Endothelial cell of umbilical vein (primary cell): ENCODE measurements around the gene CBLC. TPM values are rescaled to one million over a fixed set of nuclear protein-coding genes. Genes with fewer than 3 reads are reported as not detected.
A peak's percentile ranks its signal among the peaks of the same experiment; 100 is the strongest.

Source experiments
- BruUV-seq: library from RNA; stranded (reverse); fragments of 400-500 nt; replicated peaks from 2 replicates; lab custom pipeline; 2021; lab: Mats Ljungman, UMichigan
- CTCF ChIA-PET: fragments of 300-600, 350-600 bp; sonication (Branson Sonifier 250); formaldehyde crosslinking; loops from one replicate; lab custom pipeline; 2021; ENCODE audit warnings: antibody characterized with exemption, inconsistent platforms; lab: Charles Lee
- POLR2A ChIA-PET: fragments of 300-600, 350-600 bp; sonication (Branson Sonifier 250); formaldehyde crosslinking; loops from one replicate; lab custom pipeline; 2021; ENCODE audit warnings: antibody characterized with exemption, inconsistent platforms; lab: Charles Lee
- DNase-seq: peaks from one replicate; pipeline ENCODE4 v3.0.0-alpha.2; 2011; ENCODE audit warnings: low read depth, low spot score
- FAIRE-seq: peaks from 2 replicates; lab custom pipeline; 2011; peaks lifted over from hg19 to GRCh38; lab: Jason Lieb, UNC
- H2AFZ ChIP-seq: 2 replicates; pipeline ENCODE4 v1.6.0; 2012; ENCODE audit warnings: low read depth, low read length, control low read depth, inconsistent platforms
- H3K27ac ChIP-seq: 2 replicates; pipeline ENCODE4 v1.5.1; 2011; ENCODE audit warnings: low read depth, mild to moderate bottlenecking, control low read depth, low read length, moderate library complexity; ENCODE audit not compliant: insufficient read depth
- H3K27me3 ChIP-seq, 2 experiments: 2 replicates each; pipeline versions ENCODE4 v1.6.0 to v1.6.1; 2011; ENCODE audit warnings: low read length in 2 of 2, mixed read lengths in 1 of 2; ENCODE audit not compliant: control insufficient read depth in 2 of 2, insufficient read depth in 2 of 2
- H3K36me3 ChIP-seq, 2 experiments: 2 replicates in 1 of 2; 3 replicates in 1 of 2; pipeline ENCODE4 v1.5.1; 2011; ENCODE audit warnings: low read length in 2 of 2, mild to moderate bottlenecking in 1 of 2, moderate library complexity in 1 of 2; ENCODE audit not compliant: control insufficient read depth in 2 of 2, insufficient read depth in 2 of 2; ENCODE audit errors: extremely low read depth in 1 of 2
- H3K4me1 ChIP-seq: 3 replicates; pipeline ENCODE4 v1.5.1; 2011; ENCODE audit warnings: mild to moderate bottlenecking, low read length; ENCODE audit not compliant: control insufficient read depth, insufficient read depth; ENCODE audit errors: extremely low read depth
- H3K4me2 ChIP-seq: 2 replicates; pipeline ENCODE4 v1.6.1; 2011; ENCODE audit warnings: low read length, control low read depth, mixed read lengths; ENCODE audit not compliant: insufficient read depth
- H3K4me3 ChIP-seq, 3 experiments: fragments of 200-600 bp in 1 of 3; sonication (generic), shearing (Covaris generic) in 1 of 3; replicated peaks in 1 of 3; 2 replicates each; pipeline ENCODE4 v1.5.1; 2011 to 2016; ENCODE audit warnings: control low read depth in 3 of 3, low read length in 3 of 3, mild to moderate bottlenecking in 2 of 3, inconsistent platforms in 1 of 3, low read depth in 1 of 3, moderate library complexity in 1 of 3; ENCODE audit not compliant: insufficient read depth in 1 of 3
- H3K79me2 ChIP-seq: 2 replicates; pipeline ENCODE4 v1.6.0; 2012; ENCODE audit warnings: low read length, inconsistent platforms; ENCODE audit not compliant: control insufficient read depth, insufficient read depth
- H3K9ac ChIP-seq: replicated peaks from 2 replicates; pipeline ENCODE3; 2011; ENCODE audit warnings: low read length, control low read depth; ENCODE audit not compliant: insufficient read depth; ENCODE audit errors: extremely low read depth
- H3K9me1 ChIP-seq: replicated peaks from 3 replicates; pipeline ENCODE4 v1.6.0; 2011; ENCODE audit warnings: mild to moderate bottlenecking, low read length; ENCODE audit not compliant: control insufficient read depth, insufficient read depth; ENCODE audit errors: extremely low read depth
- H3K9me3 ChIP-seq: replicated peaks from 2 replicates; pipeline ENCODE4 v1.5.1; 2012; ENCODE audit warnings: low read length, inconsistent platforms; ENCODE audit not compliant: control insufficient read depth, insufficient read depth
- H4K20me1 ChIP-seq: replicated peaks from 2 replicates; pipeline ENCODE3; 2011; ENCODE audit warnings: mild to moderate bottlenecking, low read length; ENCODE audit not compliant: control insufficient read depth, insufficient read depth; ENCODE audit errors: extremely low read depth
- EZH2 ChIP-seq: IDR thresholded peaks from 2 replicates; pipeline ENCODE4 v1.6.1; 2012; ENCODE audit warnings: borderline replicate concordance, low read depth, mild to moderate bottlenecking, moderate library complexity, low read length, inconsistent platforms; ENCODE audit not compliant: severe bottlenecking
- GATA2 ChIP-seq: IDR thresholded peaks from 2 replicates; pipeline ENCODE4 v1.7.0; 2011; ENCODE audit warnings: low read depth, mild to moderate bottlenecking, moderate library complexity, mixed read lengths, low read length; ENCODE audit not compliant: insufficient read length, insufficient read depth
- JUN ChIP-seq: IDR thresholded peaks from 2 replicates; pipeline ENCODE4 v1.6.1; 2011; ENCODE audit warnings: borderline replicate concordance, low read depth; ENCODE audit not compliant: insufficient read length, insufficient read depth
- POLR2A ChIP-seq: IDR thresholded peaks from 2 replicates; pipeline ENCODE4 v1.6.1; 2012; ENCODE audit warnings: low read depth, mild to moderate bottlenecking, control low read depth, low read length
- dilution Hi-C: fragments of 300-500 bp; cut with MboI; formaldehyde crosslinking; loops from one replicate; pipeline ENCODE4 v1.15.0; 2019; ENCODE audit warnings: low sequenced_read_pairs; ENCODE audit not compliant: extremely low pct_ligation_motif_present
- intact Hi-C: fragments of 100-400 bp; cut with micrococcal nuclease; formaldehyde crosslinking; loops from one replicate; pipeline ENCODE4 v1.10.0; 2022
- polyA plus RNA-seq, 4 experiments: library from polyadenylated mRNA; depleted of rRNA in 3 of 4; stranded (reverse) in 3 of 4; unstranded in 1 of 4; fragments of >200 nt; gene quantifications; 2 replicates each; pipeline versions ENCODE4 v1.2.1 to v1.2.3, GENCODE V29; 2011 to 2012; ENCODE audit warnings: missing spikeins in 1 of 4
- total RNA-seq: library from RNA; stranded (reverse); gene quantifications from 2 replicates; pipeline ENCODE4 v1.2.3, GENCODE V29; 2021
- TF ChIP-seq, protein P1 (sequence below): IDR thresholded peaks from 2 replicates; pipeline ENCODE4 v1.6.1; 2011; ENCODE audit not compliant: insufficient read depth, insufficient read length
- TF ChIP-seq, protein P2 (sequence below), 2 donors: IDR thresholded peaks; 1 replicate in 1 of 2; 2 replicates in 1 of 2; pipeline ENCODE4 v1.5.1; 2011; ENCODE audit warnings: low read length in 2 of 2, mild to moderate bottlenecking in 2 of 2, moderate library complexity in 2 of 2, control low read depth in 1 of 2, inconsistent platforms in 1 of 2, low read depth in 1 of 2; ENCODE audit not compliant: insufficient read depth in 1 of 2; ENCODE audit errors: extremely low read depth in 1 of 2

The CBLC gene
- total and polyA plus RNA-seq, 2 donors (not counting 3 experiments of a cell fraction or from before 2014, with no cell fraction given) = 0.04 TPM; not detected in 1

DNA sequence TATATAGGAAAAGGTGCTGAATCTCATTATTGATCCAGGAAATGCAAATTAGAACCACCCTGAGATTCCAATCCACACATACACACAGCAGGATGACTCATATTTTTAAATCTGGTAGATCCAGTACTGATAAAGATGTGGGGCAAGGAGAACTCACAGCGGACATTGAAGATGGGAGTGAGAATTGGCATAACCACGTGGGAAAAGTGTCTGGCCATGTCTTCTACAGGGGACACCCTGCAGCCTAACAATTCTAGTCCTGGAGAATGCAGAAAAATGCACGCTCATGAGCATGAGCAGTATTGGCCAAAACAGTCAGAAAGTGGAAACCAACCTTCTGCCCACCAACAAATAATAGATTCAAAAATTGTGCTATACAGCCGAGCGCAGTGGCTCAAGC is 42.7 kb upstream of the CBLC start:
- H3K4me1 ChIP-seq = no peaks in the 10 kb centered on the region
- no peak overlapping the region for H3K4me2 ChIP-seq
- no peaks in the 10 kb centered on the region for H4K20me1 ChIP-seq
- FAIRE-seq (peak; percentile 37), DNase-seq (no peak)
- no peaks in the 10 kb centered on the region for H3K9me3 ChIP-seq
- no peak overlapping the region for H3K9ac ChIP-seq
- no peaks in the 10 kb centered on the region for H3K27me3 ChIP-seq
- intact Hi-C loops = no loop called here
- TF ChIP-seq EZH2 (no peak), JUN (no peak), GATA2 (peak; percentile 41)
- TF ChIP-seq, protein P1, sequence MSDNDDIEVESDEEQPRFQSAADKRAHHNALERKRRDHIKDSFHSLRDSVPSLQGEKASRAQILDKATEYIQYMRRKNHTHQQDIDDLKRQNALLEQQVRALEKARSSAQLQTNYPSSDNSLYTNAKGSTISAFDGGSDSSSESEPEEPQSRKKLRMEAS = no peak
- H3K9me1 ChIP-seq = no peaks in the 10 kb centered on the region
- no TSS peak for BruUV-seq
- H3K27ac ChIP-seq = no peak overlapping the region
- no peak overlapping the region for H2AFZ ChIP-seq
- H3K79me2 ChIP-seq = no peaks in the 10 kb centered on the region
- H3K4me3 ChIP-seq = no peak overlapping the region
- dilution Hi-C loops = no loop called here
- ChIA-PET POLR2A (no interaction called here), CTCF (interaction anchor here (1.0 to 2.4 kb wide), 2 partner anchors 12 to 35 kb away, joined by 4 to 20 read pairs; no protein-coding TSS in a partner anchor)
- no peaks in the 10 kb centered on the region for H3K36me3 ChIP-seq

DNA sequence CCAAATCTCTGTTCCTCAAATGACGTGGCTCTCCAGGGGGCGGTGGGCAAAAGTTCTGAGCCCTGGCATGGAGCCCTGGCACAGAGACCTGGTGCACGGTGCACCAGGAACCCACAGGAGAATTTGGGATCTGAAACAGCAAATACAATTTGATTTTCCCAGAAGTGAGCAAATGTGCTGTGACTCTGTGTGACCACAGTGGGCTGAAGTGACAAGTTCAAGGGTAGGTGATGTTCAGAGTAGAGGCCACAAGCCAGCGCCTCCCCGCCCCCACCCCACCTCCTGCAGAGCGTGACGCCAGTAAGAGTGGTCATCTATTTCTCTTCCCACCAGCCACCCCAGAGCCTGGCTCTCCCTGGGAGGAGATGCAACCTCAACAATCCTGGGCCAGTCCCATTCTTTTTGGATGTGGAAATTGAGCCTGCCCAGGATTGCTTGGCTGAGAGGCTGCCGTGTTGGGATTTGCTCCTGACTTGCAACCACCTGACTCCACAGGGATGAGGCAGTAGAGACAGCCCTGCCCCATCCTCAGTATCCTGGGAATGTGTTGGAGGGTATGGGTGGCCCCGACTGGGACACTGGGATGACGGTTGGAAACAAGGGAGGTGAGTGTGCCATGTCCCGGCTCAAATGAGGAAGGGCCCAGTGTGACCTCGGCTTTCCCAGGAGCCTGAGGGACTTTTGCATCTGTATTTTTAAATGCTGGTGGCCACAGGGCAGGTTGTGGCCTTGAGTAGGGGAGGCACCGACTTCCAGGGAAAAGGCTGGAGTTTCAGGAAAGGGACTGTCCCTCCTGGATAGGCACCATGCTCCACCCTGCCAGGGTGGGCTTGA is 40.2 kb upstream of the CBLC start:
- Histone ChIP-seq H2AFZ (no peak overlapping the region), H3K4me3 (no peak overlapping the region), H3K9me1 (no peaks in the 10 kb centered on the region), H3K79me2 (no peaks in the 10 kb centered on the region), H3K4me1 (peaks cover 10% of the 10 kb centered on the region), H3K9ac (no peak overlapping the region), H3K27me3 (no peaks in the 10 kb centered on the region), H4K20me1 (no peaks in the 10 kb centered on the region), H3K4me2 (no peak overlapping the region), H3K9me3 (no peaks in the 10 kb centered on the region), H3K27ac (no peak overlapping the region), H3K36me3 (no peaks in the 10 kb centered on the region)
- TF ChIP-seq GATA2 (no peak), EZH2 (no peak), POLR2A (no peak)
- TF ChIP-seq, protein P2, sequence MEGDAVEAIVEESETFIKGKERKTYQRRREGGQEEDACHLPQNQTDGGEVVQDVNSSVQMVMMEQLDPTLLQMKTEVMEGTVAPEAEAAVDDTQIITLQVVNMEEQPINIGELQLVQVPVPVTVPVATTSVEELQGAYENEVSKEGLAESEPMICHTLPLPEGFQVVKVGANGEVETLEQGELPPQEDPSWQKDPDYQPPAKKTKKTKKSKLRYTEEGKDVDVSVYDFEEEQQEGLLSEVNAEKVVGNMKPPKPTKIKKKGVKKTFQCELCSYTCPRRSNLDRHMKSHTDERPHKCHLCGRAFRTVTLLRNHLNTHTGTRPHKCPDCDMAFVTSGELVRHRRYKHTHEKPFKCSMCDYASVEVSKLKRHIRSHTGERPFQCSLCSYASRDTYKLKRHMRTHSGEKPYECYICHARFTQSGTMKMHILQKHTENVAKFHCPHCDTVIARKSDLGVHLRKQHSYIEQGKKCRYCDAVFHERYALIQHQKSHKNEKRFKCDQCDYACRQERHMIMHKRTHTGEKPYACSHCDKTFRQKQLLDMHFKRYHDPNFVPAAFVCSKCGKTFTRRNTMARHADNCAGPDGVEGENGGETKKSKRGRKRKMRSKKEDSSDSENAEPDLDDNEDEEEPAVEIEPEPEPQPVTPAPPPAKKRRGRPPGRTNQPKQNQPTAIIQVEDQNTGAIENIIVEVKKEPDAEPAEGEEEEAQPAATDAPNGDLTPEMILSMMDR (IDR thresholded peaks at IDR 0.05; ENCODE audit: extremely low read depth in 1 of 2, insufficient read depth in 1 of 2, low read depth in 1 of 2, low read length in 2 of 2) = no peak
- DNase-seq = no peak
- intact Hi-C loops (no loop called here), dilution Hi-C loops (no loop called here)
- ChIA-PET CTCF (interaction anchor here (0.6 to 2.9 kb wide), 3 partner anchors 13 to 34 kb away, joined by 3 to 30 read pairs (median 20); no protein-coding TSS in a partner anchor), POLR2A (no interaction called here)
- FAIRE-seq = no peak
- no TSS peak for BruUV-seq
